ENCODE data around the gene OR2T10. TPM values are rescaled to one million over a fixed set of nuclear protein-coding genes. Genes with fewer than 3 reads are reported as not detected.

The OR2T10 gene
- total and polyA plus RNA-seq, 5 experiments from 2014 or later, result not detected

- ATAC-seq (no peak), DNase-seq (no peak)
- Mint-ChIP-seq H3K27ac (no peak overlapping the region), H3K9me3 (no peaks in the 10 kb centered on the region), H3K4me3 (no peak overlapping the region), H3K36me3 (no peaks in the 10 kb centered on the region), H3K4me1 (peaks cover 0 to 1% (median 0%) of the 10 kb centered on the region in 4 donors), H3K27me3 (peaks cover 0 to 3% (median 0%) of the 10 kb centered on the region in 5 donors)
- POLR2A ChIA-PET, result no interaction called here
Measured at GRCh38 chr1:248625166-248625565, 27.7 kb upstream of the OR2T10 start.

- ATAC-seq (peak in 1 of 2 donors; percentile 68), DNase-seq (peak in 4 of 10 donors; percentile 1 to 40 (median 10))
- POLR2A ChIA-PET, result no interaction called here
- H3K36me3 Mint-ChIP-seq, result no peaks in the 10 kb centered on the region
- no peak overlapping the region for H3K4me3 Mint-ChIP-seq
- H3K27ac Mint-ChIP-seq, result no peak overlapping the region
- peaks cover 0 to 3% (median under 1%) of the 10 kb centered on the region in 4 donors for H3K4me1 Mint-ChIP-seq
- no peaks in the 10 kb centered on the region for H3K9me3 Mint-ChIP-seq
- H3K27me3 Mint-ChIP-seq, result no peaks in the 10 kb centered on the region
Measured at GRCh38 chr1:248622570-248623001, 25.1 kb upstream of the OR2T10 start.

GRCh38 chr1:248621770-248622169, 24.3 kb upstream of the OR2T10 start:
- ATAC-seq (no peak), DNase-seq (no peak)
- H3K9me3 Mint-ChIP-seq, result no peaks in the 10 kb centered on the region
- no peak overlapping the region for H3K4me3 Mint-ChIP-seq
- H3K36me3 Mint-ChIP-seq, result no peaks in the 10 kb centered on the region
- H3K4me1 Mint-ChIP-seq, result peaks cover 0 to 3% (median under 1%) of the 10 kb centered on the region in 4 donors
- H3K27ac Mint-ChIP-seq, result no peak overlapping the region
- POLR2A ChIA-PET, result no interaction called here
- H3K27me3 Mint-ChIP-seq, result no peaks in the 10 kb centered on the region

GRCh38 chr1:248618878-248619277, 21.4 kb upstream of the OR2T10 start:
- H3K4me1 Mint-ChIP-seq, result peaks cover 0 to 11% (median 1%) of the 10 kb centered on the region in 4 donors
- H3K27ac Mint-ChIP-seq, result no peak overlapping the region

DNA sequence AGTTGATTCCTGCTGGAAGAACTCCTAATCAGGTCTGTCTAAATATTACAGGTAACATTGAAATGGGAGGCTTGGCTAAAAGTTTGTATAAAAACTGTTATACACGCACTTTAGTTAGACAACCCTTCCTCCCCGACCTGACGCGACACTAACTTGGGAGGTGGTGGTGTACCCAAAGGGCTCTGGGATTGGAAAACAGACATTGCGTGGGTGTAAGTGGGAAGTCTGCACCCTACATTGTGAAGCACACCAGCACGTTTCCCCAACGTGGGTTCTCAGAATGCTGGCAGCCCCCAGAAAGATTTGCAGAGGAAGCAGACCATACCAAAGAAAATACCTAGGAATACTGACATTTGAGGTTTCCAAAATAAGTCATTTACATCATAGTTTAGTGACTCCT, 20.6 kb upstream of the OR2T10 start:
- POLR2A ChIA-PET, result no interaction called here
- Mint-ChIP-seq H3K36me3 (no peaks in the 10 kb centered on the region), H3K27me3 (no peaks in the 10 kb centered on the region), H3K9me3 (no peaks in the 10 kb centered on the region), H3K4me3 (no peak overlapping the region), H3K4me1 (peaks cover 0 to 11% (median 1%) of the 10 kb centered on the region in 4 donors), H3K27ac (peak overlapping the region in 1 of 10 donors; percentile 41)
- ATAC-seq (no peak), DNase-seq (no peak)

More at GRCh38 chr1:248618878-248619277, 21.4 kb upstream of the OR2T10 start:
- Mint-ChIP-seq H3K27me3 (no peaks in the 10 kb centered on the region), H3K9me3 (no peaks in the 10 kb centered on the region), H3K36me3 (no peaks in the 10 kb centered on the region), H3K4me3 (no peak overlapping the region)
- ATAC-seq, result no peak
- peak in 7 of 10 donors; percentile 4 to 53 (median 20) for DNase-seq
- POLR2A ChIA-PET, result no interaction called here

GRCh38 chr1:248613742-248614141, 16.2 kb upstream of the OR2T10 start:
- Mint-ChIP-seq H3K4me3 (no peak overlapping the region), H3K36me3 (no peaks in the 10 kb centered on the region), H3K27ac (peak overlapping the region in 1 of 10 donors; percentile 23), H3K27me3 (no peaks in the 10 kb centered on the region), H3K9me3 (no peaks in the 10 kb centered on the region), H3K4me1 (peaks cover 0 to 9% (median 2%) of the 10 kb centered on the region in 4 donors)
- no peak for DNase-seq
- no peak for ATAC-seq
- POLR2A ChIA-PET, result no interaction called here

GRCh38 chr1:248611883-248612414, 14.4 kb upstream of the OR2T10 start:
- DNase-seq (peak in 1 of 10 donors; percentile 21), ATAC-seq (no peak)
- H3K4me3 Mint-ChIP-seq, result no peak overlapping the region
- no peaks in the 10 kb centered on the region for H3K27me3 Mint-ChIP-seq
- H3K27ac Mint-ChIP-seq, result no peak overlapping the region
- no peaks in the 10 kb centered on the region for H3K36me3 Mint-ChIP-seq
- POLR2A ChIA-PET, result no interaction called here
- H3K4me1 Mint-ChIP-seq, result peaks cover 0 to 9% (median 2%) of the 10 kb centered on the region in 4 donors
- no peaks in the 10 kb centered on the region for H3K9me3 Mint-ChIP-seq

- Mint-ChIP-seq H3K4me3 (no peak overlapping the region), H3K36me3 (no peaks in the 10 kb centered on the region), H3K9me3 (no peaks in the 10 kb centered on the region), H3K4me1 (peaks cover 0 to 12% (median 5%) of the 10 kb centered on the region in 4 donors), H3K27ac (no peak overlapping the region), H3K27me3 (no peaks in the 10 kb centered on the region)
- DNase-seq (no peak), ATAC-seq (no peak)
- POLR2A ChIA-PET, result no interaction called here
Measured at GRCh38 chr1:248610301-248610700, 12.8 kb upstream of the OR2T10 start.

DNA sequence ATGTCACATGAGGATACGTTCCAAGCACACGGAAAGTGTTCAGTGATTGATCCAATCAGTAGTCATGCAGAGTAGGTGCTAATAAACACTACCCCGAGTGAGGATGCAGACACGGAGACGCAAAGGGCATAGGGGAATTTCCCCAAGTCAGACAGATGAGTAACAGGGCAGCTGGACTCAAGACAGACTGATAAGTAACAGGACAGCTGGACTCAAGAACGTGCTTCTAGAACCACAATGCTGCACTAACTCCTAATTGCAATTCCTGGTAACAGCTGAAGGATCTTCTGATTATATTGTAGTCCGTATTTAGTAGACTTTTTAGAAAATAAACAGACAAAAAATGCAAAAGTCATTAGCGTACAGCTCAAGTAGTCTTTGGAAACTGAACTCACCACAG, 1.9 kb upstream of the OR2T10 start:
- Mint-ChIP-seq H3K27ac (no peak overlapping the region), H3K36me3 (no peaks in the 10 kb centered on the region), H3K4me3 (no peak overlapping the region), H3K9me3 (peaks cover 0 to 3% (median 0%) of the 10 kb centered on the region in 9 donors), H3K4me1 (peaks cover 3 to 8% (median 5%) of the 10 kb centered on the region in 4 donors), H3K27me3 (no peaks in the 10 kb centered on the region)
- POLR2A ChIA-PET, result no interaction called here
- ATAC-seq (no peak), DNase-seq (no peak)

GRCh38 chr1:248596615-248597014, 885 bp downstream of the OR2T10 start:
- POLR2A ChIA-PET, result no interaction called here
- H3K4me3 Mint-ChIP-seq, result no peak overlapping the region
- H3K27me3 Mint-ChIP-seq, result peaks cover 0 to 6% (median 0%) of the 10 kb centered on the region in 5 donors
- H3K36me3 Mint-ChIP-seq, result no peaks in the 10 kb centered on the region
- peaks cover 1 to 7% (median 3%) of the 10 kb centered on the region in 4 donors for H3K4me1 Mint-ChIP-seq
- peak overlapping the region in 1 of 10 donors; percentile 19 for H3K27ac Mint-ChIP-seq
- no peaks in the 10 kb centered on the region for H3K9me3 Mint-ChIP-seq
- ATAC-seq, result no peak
- no peak for DNase-seq

DNA sequence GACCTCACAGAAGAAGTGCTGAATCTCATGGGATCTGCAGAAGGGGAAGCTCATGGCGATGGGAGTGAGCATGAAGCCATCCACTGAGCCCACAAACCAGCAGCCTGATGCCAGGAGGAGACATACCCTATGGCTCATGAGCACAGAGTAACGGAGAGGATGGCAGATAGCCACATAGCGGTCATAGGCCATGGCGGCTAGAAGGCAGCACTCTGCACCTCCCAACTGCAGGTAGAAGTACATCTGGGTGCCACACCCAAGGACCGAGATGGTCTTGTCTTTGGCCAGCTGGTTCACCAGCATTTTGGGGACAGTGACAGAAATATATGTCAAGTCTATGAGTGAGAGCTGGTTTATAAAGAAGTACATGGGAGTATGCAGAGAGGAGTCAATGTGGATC, 4.3 kb downstream of the OR2T10 start:
- H3K36me3 Mint-ChIP-seq, result no peaks in the 10 kb centered on the region
- peaks cover 0 to 3% (median 0%) of the 10 kb centered on the region in 9 donors for H3K9me3 Mint-ChIP-seq
- peaks cover 0 to 6% (median 0%) of the 10 kb centered on the region in 5 donors for H3K27me3 Mint-ChIP-seq
- H3K4me3 Mint-ChIP-seq, result no peak overlapping the region
- DNase-seq (no peak), ATAC-seq (no peak)
- peaks cover 1 to 7% (median 3%) of the 10 kb centered on the region in 4 donors for H3K4me1 Mint-ChIP-seq
- H3K27ac Mint-ChIP-seq, result no peak overlapping the region
- POLR2A ChIA-PET, result no interaction called here

DNA sequence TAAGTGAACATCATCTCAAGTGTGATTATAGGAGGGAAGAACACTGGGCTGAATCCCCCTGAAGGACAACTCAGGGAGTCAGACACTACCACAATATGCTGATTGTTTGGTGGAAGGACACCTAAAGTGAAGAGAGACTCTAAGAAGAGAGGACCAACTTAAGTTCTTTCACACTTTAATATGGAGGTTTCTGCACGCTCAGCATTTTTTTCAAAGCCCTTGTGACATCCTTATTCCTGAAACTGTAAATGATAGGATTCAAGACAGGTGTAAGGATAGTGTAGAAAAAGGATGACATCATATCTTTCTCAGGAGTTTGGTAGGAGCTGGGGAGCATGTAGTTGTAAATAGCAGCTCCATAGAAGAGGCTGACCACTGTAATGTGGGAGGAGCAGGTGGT, 4.8 kb downstream of the OR2T10 start:
- Mint-ChIP-seq H3K9me3 (peaks cover 0 to 3% (median 0%) of the 10 kb centered on the region in 9 donors), H3K27ac (peak overlapping the region in 1 of 10 donors; percentile 1)

GRCh38 chr1:248590055-248590454, 7.4 kb downstream of the OR2T10 start:
- Mint-ChIP-seq H3K9me3 (peaks cover 0 to 3% (median 0%) of the 10 kb centered on the region in 9 donors), H3K36me3 (no peaks in the 10 kb centered on the region), H3K4me1 (peaks cover 0 to 3% (median 0%) of the 10 kb centered on the region in 4 donors), H3K27ac (no peak overlapping the region), H3K4me3 (no peak overlapping the region), H3K27me3 (peaks cover 0 to 6% (median 3%) of the 10 kb centered on the region in 5 donors)
- DNase-seq (no peak), ATAC-seq (no peak)
- POLR2A ChIA-PET, result no interaction called here

More for the DNA sequence above, 4.8 kb downstream of the OR2T10 start:
- Mint-ChIP-seq H3K4me1 (peaks cover 1 to 7% (median 3%) of the 10 kb centered on the region in 4 donors), H3K4me3 (no peak overlapping the region), H3K36me3 (no peaks in the 10 kb centered on the region), H3K27me3 (peaks cover 0 to 6% (median 0%) of the 10 kb centered on the region in 5 donors)
- DNase-seq, result no peak
- POLR2A ChIA-PET, result no interaction called here
- ATAC-seq, result no peak

GRCh38 chr1:248589334-248589733, 8.2 kb downstream of the OR2T10 start:
- ATAC-seq (no peak), DNase-seq (no peak)
- peaks cover 0 to 3% (median 0%) of the 10 kb centered on the region in 9 donors for H3K9me3 Mint-ChIP-seq
- H3K4me3 Mint-ChIP-seq, result no peak overlapping the region
- POLR2A ChIA-PET, result no interaction called here
- peaks cover 0 to 4% (median 0%) of the 10 kb centered on the region in 4 donors for H3K4me1 Mint-ChIP-seq
- peaks cover 0 to 6% (median 3%) of the 10 kb centered on the region in 5 donors for H3K27me3 Mint-ChIP-seq
- H3K27ac Mint-ChIP-seq, result no peak overlapping the region
- no peaks in the 10 kb centered on the region for H3K36me3 Mint-ChIP-seq
